HepG2 (cell line): ENCODE results near the gene FOXA1. TPM values are rescaled to one million over a fixed set of nuclear protein-coding genes. Genes with fewer than 3 reads are reported as not detected.

ENCODE experiments used
- ATAC-seq: fragments of 200-7000 bp; cut with Tn5 transposase; 3 replicates; pipeline ENCODE4 v1.9.1; 2020; ENCODE audit warnings: mild to moderate bottlenecking, moderate library complexity
- Bru-seq: library from RNA; stranded (reverse); fragments of 400-500 nt; gene quantifications from one replicate; lab custom pipeline; 2021; lab: Mats Ljungman, UMichigan
- BruChase-seq, 2 experiments: library from RNA; stranded (reverse); fragments of 400-500 nt; gene quantifications; one replicate each; lab custom pipeline; 2021; lab: Mats Ljungman, UMichigan
- BruUV-seq: library from RNA; stranded (reverse); fragments of 400-500 nt; replicated peaks from 2 replicates; lab custom pipeline; 2021; lab: Mats Ljungman, UMichigan
- CTCF ChIA-PET: fragments of 300-600 bp; formaldehyde crosslinking; extraction: SDS; loops from one replicate; lab custom pipeline; 2021; ENCODE audit warnings: low total read pairs, inconsistent platforms, low intra/inter-chr PET ratio; lab: Yijun Ruan, JAX
- POLR2A ChIA-PET: fragments of 350-600 bp; sonication (Branson Sonifier 250); formaldehyde crosslinking; loops from one replicate; lab custom pipeline; 2020; ENCODE audit warnings: antibody characterized with exemption, inconsistent platforms; lab: Yijun Ruan, JAX
- DNase-seq: peaks from one replicate; pipeline ENCODE4 v3.0.0-alpha.2; 2015; ENCODE audit warnings: low spot score
- FAIRE-seq: peaks from 3 replicates; lab custom pipeline; 2011; peaks lifted over from hg19 to GRCh38; lab: Jason Lieb, UNC
- H2AFZ ChIP-seq: one replicate; pipeline ENCODE4 v1.6.1; 2011; ENCODE audit warnings: low read length, inconsistent platforms
- H3K27ac ChIP-seq: fragments of 300-600 bp; 3 replicates; pipeline ENCODE4 v1.8.0; 2011; ENCODE audit warnings: mixed run types, mild to moderate bottlenecking, mixed read lengths, low read length, inconsistent platforms; ENCODE audit not compliant: insufficient read depth; ENCODE audit errors: extremely low read length
- H3K27me3 ChIP-seq, 2 experiments: fragments of 200-600 bp in 1 of 2; 2 replicates in 1 of 2; 3 replicates in 1 of 2; pipeline versions ENCODE4 v1.6.0 to v1.8.0; 2011; ENCODE audit warnings: low read length in 2 of 2, mild to moderate bottlenecking in 2 of 2, moderate library complexity in 2 of 2, inconsistent platforms in 1 of 2; ENCODE audit not compliant: insufficient read depth in 2 of 2, control insufficient read depth in 1 of 2
- H3K36me3 ChIP-seq, 2 experiments: fragments of 200-600 bp in 1 of 2; replicated peaks in 1 of 2; 2 replicates in 1 of 2; 3 replicates in 1 of 2; pipeline versions ENCODE4 v1.5.1 to v1.8.0; 2011; ENCODE audit warnings: low read length in 2 of 2, inconsistent platforms in 1 of 2; ENCODE audit not compliant: insufficient read depth in 2 of 2, control insufficient read depth in 1 of 2
- H3K4me1 ChIP-seq: 2 replicates; pipeline ENCODE4 v1.5.1; 2012; ENCODE audit warnings: low read length, inconsistent platforms; ENCODE audit not compliant: insufficient read depth
- H3K4me2 ChIP-seq: 2 replicates; pipeline ENCODE4 v1.6.0; 2011; ENCODE audit warnings: low read depth, low read length, inconsistent platforms
- H3K4me3 ChIP-seq, 3 experiments: fragments of 200-600 bp in 1 of 3; sonication (generic), shearing (Covaris generic) in 1 of 3; replicated peaks in 1 of 3; 2 replicates each; pipeline ENCODE4 v1.5.1; 2011 to 2016; ENCODE audit warnings: low read length in 3 of 3, inconsistent platforms in 2 of 3, low read depth in 2 of 3, mild to moderate bottlenecking in 2 of 3, control low read depth in 1 of 3, mixed read lengths in 1 of 3; ENCODE audit not compliant: insufficient read depth in 1 of 3
- H3K79me2 ChIP-seq: one replicate; pipeline ENCODE4 v1.6.1; 2011; ENCODE audit warnings: low read length, inconsistent platforms; ENCODE audit not compliant: insufficient read depth
- H3K9ac ChIP-seq: 2 replicates; pipeline ENCODE4 v1.6.0; 2011; ENCODE audit warnings: mild to moderate bottlenecking, low read depth, low read length, inconsistent platforms; ENCODE audit not compliant: insufficient read depth
- H3K9me3 ChIP-seq: 2 replicates; pipeline ENCODE4 v1.5.1; 2012; ENCODE audit warnings: mild to moderate bottlenecking, low read length
- H4K20me1 ChIP-seq: 2 replicates; pipeline ENCODE4 v1.6.0; 2011; ENCODE audit warnings: inconsistent platforms, mild to moderate bottlenecking, low read length, moderate library complexity; ENCODE audit not compliant: insufficient read depth
- FOXP1 ChIP-seq, 2 experiments: fragments of 450-650 bp in 1 of 2; IDR thresholded peaks; 2 replicates each; pipeline ENCODE4 v1.6.1; 2017 to 2018; ENCODE audit warnings: antibody characterized with exemption in 1 of 2
- HDAC6 ChIP-seq: fragments of 200-600 bp; sonication (generic); IDR thresholded peaks from 2 replicates; pipeline ENCODE4 v1.7.0; 2017; ENCODE audit warnings: mild to moderate bottlenecking, antibody characterized with exemption, low read length, low read depth
- KLF16 ChIP-seq, 2 experiments: sonication (generic) in 1 of 2; formaldehyde crosslinking in 1 of 2; IDR thresholded peaks; 2 replicates each; pipeline versions ENCODE4 v1.6.1 to v1.8.0; 2016 to 2023; ENCODE audit warnings: missing genetic modification reagents in 2 of 2, missing compliant biosample characterization in 1 of 2
- NFE2L1 ChIP-seq: sonication (generic); formaldehyde crosslinking; IDR thresholded peaks from 2 replicates; pipeline ENCODE4 v1.4.0; 2020; ENCODE audit warnings: missing genetic modification reagents, mild to moderate bottlenecking, borderline replicate concordance
- ZNF12 ChIP-seq: sonication (generic); formaldehyde crosslinking; IDR thresholded peaks from 2 replicates; pipeline ENCODE4 v1.5.0; 2020; ENCODE audit warnings: missing genetic modification reagents
- ZNF788 ChIP-seq: sonication (generic); formaldehyde crosslinking; IDR thresholded peaks from 2 replicates; pipeline ENCODE4 v1.5.0; 2020; ENCODE audit warnings: mild to moderate bottlenecking, missing genetic modification reagents, borderline replicate concordance
- ZSCAN5A ChIP-seq: sonication (generic); formaldehyde crosslinking; IDR thresholded peaks from 2 replicates; pipeline ENCODE4 v1.8.0; 2022; ENCODE audit warnings: mild to moderate bottlenecking, missing genetic modification reagents, borderline replicate concordance
- WGBS: methylation state at CpG from one replicate; pipeline ENCODE4 v1.1.6; 2017; ENCODE audit warnings: low lambda C conversion rate; 5-methylcytosine and 5-hydroxymethylcytosine counted together
- in situ Hi-C: cut with HindIII; loops from 2 replicates; pipeline ENCODE4 v1.10.0; 2017; ENCODE audit warnings: low pct_unique_long_range_greater_than_20kb; ENCODE audit not compliant: extremely low pct_ligation_motif_present
- intact Hi-C: fragments of 100-400 bp; cut with micrococcal nuclease; formaldehyde crosslinking; loops from one replicate; pipeline ENCODE4 v1.10.0; 2022; ENCODE audit not compliant: unreplicated experiment
- long read RNA-seq, 2 experiments: library from RNA in 1 of 2; library from polyadenylated mRNA in 1 of 2; stranded (forward) in 1 of 2; unstranded in 1 of 2; transcript quantifications; one replicate each; pipeline ENCODE4 v2.0.0, GENCODE V29; 2019 to 2022
- polyA minus RNA-seq, 3 experiments: library from RNA; depleted of rRNA, polyadenylated mRNA; stranded (reverse); fragments of >200 nt; gene quantifications; 2 replicates each; pipeline ENCODE4 v1.2.3, GENCODE V29; 2011; ENCODE audit warnings: low replicate concordance in 1 of 3
- polyA plus RNA-seq, 8 experiments: library from polyadenylated mRNA; depleted of rRNA in 3 of 8; stranded (reverse) in 7 of 8; unstranded in 1 of 8; fragments of >200 nt; fragmentation: Illumina TruSeq in 4 of 8; extraction: Trizol in 4 of 8; gene quantifications; 2 replicates each; pipeline versions ENCODE4 v1.2.1 to v1.2.3, GENCODE V29; 2011 to 2016; ENCODE audit warnings: low read depth in 4 of 8, missing spikeins in 1 of 8, mixed read lengths in 1 of 8; ENCODE audit not compliant: insufficient read depth in 1 of 8
- total RNA-seq, 5 experiments: library from RNA; depleted of rRNA; stranded (reverse); fragments of >200 nt; fragmentation: Illumina TruSeq; extraction: Trizol; gene quantifications; 2 replicates each; pipeline ENCODE4 v1.2.3, GENCODE V29; 2016; ENCODE audit warnings: low read depth in 1 of 5
- TF ChIP-seq, protein P1 (sequence below): IDR thresholded peaks from 2 replicates; pipeline ENCODE4 v1.6.1; 2016; ENCODE audit warnings: low read depth, borderline replicate concordance

FOXA1 gene
- total RNA-seq (2016; rRNA removed; fragmentation: Illumina TruSeq; extraction: Trizol) (58.1 and 58.6 TPM in 2 replicates), polyA plus RNA-seq (2011; rRNA removed) (43.4 and 47.6 TPM in 2 replicates), polyA minus RNA-seq (2011; rRNA and poly(A)+ RNA removed; ENCODE audit: low replicate concordance) (4.0 and 60.9 TPM in 2 replicates), Bru-seq, nascent RNA (percentile 99 among the genes with signal in this experiment), BruChase-seq, experiment 1, labeled RNA remaining after a 6-hour chase (percentile 96 among the genes with signal in this experiment), BruChase-seq, experiment 2, labeled RNA remaining after a 2-hour chase (percentile 99 among the genes with signal in this experiment)
- total RNA-seq (2016; cell fraction: cytosol; rRNA removed; fragmentation: Illumina TruSeq; extraction: Trizol; ENCODE audit: low read depth): 14.5 and 16.1 TPM in 2 replicates
- 51.7 and 53.7 TPM in 2 replicates for total RNA-seq (2016; cell fraction: insoluble cytoplasmic fraction; rRNA removed; fragmentation: Illumina TruSeq; extraction: Trizol)
- 58.2 and 61.8 TPM in 2 replicates for total RNA-seq (2016; cell fraction: membrane; rRNA removed; fragmentation: Illumina TruSeq; extraction: Trizol)
- 59.1 and 60.1 TPM in 2 replicates for total RNA-seq (2016; cell fraction: nucleus; rRNA removed; fragmentation: Illumina TruSeq; extraction: Trizol)
- 41.8 and 44.7 TPM in 2 replicates for polyA plus RNA-seq (2011; cell fraction: cytosol; rRNA removed)
- polyA plus RNA-seq (2011; cell fraction: nucleus; rRNA removed): 54.5 and 66.1 TPM in 2 replicates
- 32.0 and 32.4 TPM in 2 replicates for polyA plus RNA-seq (2012)
- 9.3 and 9.9 TPM in 2 replicates for polyA plus RNA-seq (2016; cell fraction: cytosol; fragmentation: Illumina TruSeq; extraction: Trizol; ENCODE audit: low read depth)
- polyA plus RNA-seq (2016; cell fraction: insoluble cytoplasmic fraction; fragmentation: Illumina TruSeq; extraction: Trizol; ENCODE audit: low read depth): 93.1 and 102 TPM in 2 replicates
- polyA plus RNA-seq (2016; cell fraction: membrane; fragmentation: Illumina TruSeq; extraction: Trizol; ENCODE audit: low read depth): 37.3 and 39.0 TPM in 2 replicates
- 98.8 and 112 TPM in 2 replicates for polyA plus RNA-seq (2016; cell fraction: nucleus; fragmentation: Illumina TruSeq; extraction: Trizol; ENCODE audit: insufficient read depth, low read depth)
- 54.0 and 57.6 TPM in 2 replicates for polyA minus RNA-seq (2011; cell fraction: cytosol; rRNA and poly(A)+ RNA removed)
- polyA minus RNA-seq (2011; cell fraction: nucleus; rRNA and poly(A)+ RNA removed): 76.0 and 85.0 TPM in 2 replicates
- long read RNA-seq, experiment 1, partial matches to known transcripts: 0 of 16 reads
- long read RNA-seq, experiment 1, other reads (novel, unspliced or antisense): 14 of 16 reads
- long read RNA-seq, experiment 2, transcript FOXA1-201 (2 exons, 2,862 nt): major isoform, 33 of 91 reads
- long read RNA-seq, experiment 2, partial matches to known transcripts: 2 of 91 reads
- long read RNA-seq, experiment 2, other reads (novel, unspliced or antisense): 56 of 91 reads

- ATAC-seq (peak; percentile 72), FAIRE-seq (no peak), DNase-seq (peak; percentile 96)
- H3K27ac ChIP-seq: peak within 1 kb of the TSS; percentile 96
- H3K9me3 ChIP-seq: no peaks in the 10 kb centered on the region
- peaks cover 70% of the 10 kb centered on the region for H3K79me2 ChIP-seq
- no TSS peak for BruUV-seq
- peaks cover 14% of the 10 kb centered on the region in 2 experiments for H3K36me3 ChIP-seq
- intact Hi-C loops: loop anchor here (1.0 to 5.0 kb wide), 10 partner anchors 30 to 349 kb away; no protein-coding TSS in a partner anchor
- 1% methylated on average over 56 of the region's 92 CpGs for WGBS
- peak within 1 kb of the TSS; percentile 66 for H2AFZ ChIP-seq
- ChIA-PET CTCF (interaction anchor here (1.3 to 3.3 kb wide), 6 partner anchors 8 to 364 kb away, joined by 3 to 51 read pairs (median 6); no protein-coding TSS in a partner anchor), POLR2A (interaction anchor here (0.8 to 3.3 kb wide), 40 partner anchors 8 to 1770 kb away, joined by 3 to 48 read pairs (median 7); partner anchors contain the start of genes BRMS1L, MIPOL1 and SEC23A)
- peaks cover 38% of the 10 kb centered on the region for H3K4me1 ChIP-seq
- no peaks in the 10 kb centered on the region for H4K20me1 ChIP-seq
- in situ Hi-C loops: loop anchor here (5.0 kb wide), 1 partner anchor 343 kb away; no protein-coding TSS in a partner anchor
- peak within 1 kb of the TSS; percentile 92 for H3K4me2 ChIP-seq
- no peaks in the 10 kb centered on the region; a peak in 1 of 5 replicates for H3K27me3 ChIP-seq
- H3K9ac ChIP-seq: peak within 1 kb of the TSS; percentile 94
- peak within 1 kb of the TSS; percentile 87 to 96 (median 95) for H3K4me3 ChIP-seq
- TF ChIP-seq, protein P1, sequence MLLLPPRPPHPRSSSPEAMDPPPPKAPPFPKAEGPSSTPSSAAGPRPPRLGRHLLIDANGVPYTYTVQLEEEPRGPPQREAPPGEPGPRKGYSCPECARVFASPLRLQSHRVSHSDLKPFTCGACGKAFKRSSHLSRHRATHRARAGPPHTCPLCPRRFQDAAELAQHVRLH (CRISPR knock-in tag): no peak
- TF ChIP-seq FOXP1 (IDR thresholded peaks at IDR 0.05) (no peak), FOXP1 (CRISPR knock-in tag; IDR thresholded peaks at IDR 0.05) (peak; percentile 25; the same call in 1 of the 2 replicates), KLF16 (CRISPR knock-in tag; IDR thresholded peaks at IDR 0.05) (no peak; a peak in 1 of 4 replicates), ZSCAN5A (CRISPR knock-in tag) (peak; percentile 92; the same call in 1 of the 2 replicates), ZNF12 (no peak), NFE2L1 (CRISPR knock-in tag) (0 out of 2 replicates have a peak, but pooled peaks have one; percentile 27), HDAC6 (no peak), ZNF788 (CRISPR knock-in tag) (no peak)
Measured at GRCh38 chr14:37594971-37595808, at the start of gene FOXA1, which contains the start of gene TTC6. TSS of gene FOXA1 (minus strand) at chr14:37595249. CDS start at chr14:37594972, 277 bp downstream. TSS of gene TTC6 (plus strand) at chr14:37595629. CDS start at chr14:37622065, 26,436 bp downstream.
